SK-N-SH treated with all-trans-retinoic acid at 6 μM for 48 hours (cell line): Measurements from ENCODE around the gene RECK.
A peak's percentile ranks its signal among the peaks of the same experiment; 100 is the strongest.

Experiments used
- ATAC-seq: fragments of 200-7000 bp; cut with Tn5 transposase; 3 replicates; pipeline ENCODE4 v1.9.1; 2020; ENCODE audit warnings: mild to moderate bottlenecking, moderate library complexity
- ARNTL ChIP-seq: fragments of 450-650 bp; formaldehyde crosslinking; IDR thresholded peaks from 2 replicates; pipeline ENCODE4 v1.5.0; 2020; ENCODE audit warnings: low read depth, mild to moderate bottlenecking, moderate library complexity, borderline replicate concordance
- CSDC2 ChIP-seq: fragments of 250-450 bp; sonication (Bioruptor Pico); IDR thresholded peaks from 2 replicates; pipeline ENCODE4 v1.5.0; 2020; ENCODE audit warnings: mild to moderate bottlenecking, moderate library complexity
- CSRNP3 ChIP-seq: fragments of 250-450 bp; sonication (Bioruptor Pico); IDR thresholded peaks from 2 replicates; pipeline ENCODE4 v1.5.1; 2021; ENCODE audit warnings: mild to moderate bottlenecking, moderate library complexity
- ISL1 ChIP-seq: fragments of 250-450 bp; sonication (Bioruptor Pico); IDR thresholded peaks from 2 replicates; pipeline ENCODE4 v2.1.2; 2022; ENCODE audit warnings: mild to moderate bottlenecking, moderate library complexity
- PATZ1 ChIP-seq: fragments of 250-450 bp; sonication (Bioruptor Pico); IDR thresholded peaks from 2 replicates; pipeline ENCODE4 v1.8.0; 2020; ENCODE audit warnings: mild to moderate bottlenecking, moderate library complexity, borderline replicate concordance
- PPARA ChIP-seq: fragments of 250-450 bp; sonication (Bioruptor Pico); IDR thresholded peaks from 2 replicates; pipeline ENCODE4 v1.5.0; 2020; ENCODE audit warnings: mild to moderate bottlenecking, borderline replicate concordance
- RARB ChIP-seq: fragments of 250-450 bp; sonication (Bioruptor Pico); IDR thresholded peaks from 2 replicates; pipeline ENCODE4 v1.8.0; 2021; ENCODE audit warnings: mild to moderate bottlenecking, moderate library complexity
- SNAI2 ChIP-seq: fragments of 250-450 bp; sonication (Bioruptor Pico); IDR thresholded peaks from 2 replicates; pipeline ENCODE4 v1.5.0; 2020; ENCODE audit warnings: mild to moderate bottlenecking, moderate library complexity
- TCF4 ChIP-seq: fragments of 250-450 bp; sonication (Bioruptor Pico); IDR thresholded peaks from 2 replicates; pipeline ENCODE4 v1.8.0; 2021; ENCODE audit warnings: mild to moderate bottlenecking, moderate library complexity, borderline replicate concordance
- TOX ChIP-seq: fragments of 250-450 bp; sonication (Bioruptor Pico); IDR thresholded peaks from 2 replicates; pipeline ENCODE4 v1.8.0; 2021; ENCODE audit warnings: mild to moderate bottlenecking, moderate library complexity, borderline replicate concordance
- ZC3H10 ChIP-seq: fragments of 250-450 bp; sonication (Bioruptor Pico); IDR thresholded peaks from 2 replicates; pipeline ENCODE4 v1.5.1; 2021; ENCODE audit warnings: mild to moderate bottlenecking, moderate library complexity
- ZFP3 ChIP-seq: fragments of 250-450 bp; sonication (Bioruptor Pico); IDR thresholded peaks from 2 replicates; pipeline ENCODE4 v1.5.0; 2020; ENCODE audit warnings: mild to moderate bottlenecking, moderate library complexity
- ZFP30 ChIP-seq: fragments of 450-650 bp; formaldehyde crosslinking; IDR thresholded peaks from 2 replicates; pipeline ENCODE4 v1.5.0; 2022; ENCODE audit warnings: mild to moderate bottlenecking, moderate library complexity
- ZNF565 ChIP-seq: fragments of 450-650 bp; formaldehyde crosslinking; conservative IDR thresholded peaks from 2 replicates; pipeline ENCODE4 v1.5.0; 2020; ENCODE audit warnings: low read depth, mild to moderate bottlenecking, moderate library complexity
- ZNF70 ChIP-seq: fragments of 450-650 bp; formaldehyde crosslinking; IDR thresholded peaks from 2 replicates; pipeline ENCODE4 v1.5.0; 2020; ENCODE audit warnings: mild to moderate bottlenecking, moderate library complexity
- ZNF8 ChIP-seq: fragments of 450-650 bp; formaldehyde crosslinking; IDR thresholded peaks from 2 replicates; pipeline ENCODE4 v1.5.0; 2020; ENCODE audit warnings: mild to moderate bottlenecking, moderate library complexity
- TF ChIP-seq, protein P1 (sequence below): fragments of 250-450 bp; sonication (Bioruptor Pico); IDR thresholded peaks from 2 replicates; pipeline ENCODE4 v1.5.0; 2020; ENCODE audit warnings: mild to moderate bottlenecking, moderate library complexity

RECK gene

DNA sequence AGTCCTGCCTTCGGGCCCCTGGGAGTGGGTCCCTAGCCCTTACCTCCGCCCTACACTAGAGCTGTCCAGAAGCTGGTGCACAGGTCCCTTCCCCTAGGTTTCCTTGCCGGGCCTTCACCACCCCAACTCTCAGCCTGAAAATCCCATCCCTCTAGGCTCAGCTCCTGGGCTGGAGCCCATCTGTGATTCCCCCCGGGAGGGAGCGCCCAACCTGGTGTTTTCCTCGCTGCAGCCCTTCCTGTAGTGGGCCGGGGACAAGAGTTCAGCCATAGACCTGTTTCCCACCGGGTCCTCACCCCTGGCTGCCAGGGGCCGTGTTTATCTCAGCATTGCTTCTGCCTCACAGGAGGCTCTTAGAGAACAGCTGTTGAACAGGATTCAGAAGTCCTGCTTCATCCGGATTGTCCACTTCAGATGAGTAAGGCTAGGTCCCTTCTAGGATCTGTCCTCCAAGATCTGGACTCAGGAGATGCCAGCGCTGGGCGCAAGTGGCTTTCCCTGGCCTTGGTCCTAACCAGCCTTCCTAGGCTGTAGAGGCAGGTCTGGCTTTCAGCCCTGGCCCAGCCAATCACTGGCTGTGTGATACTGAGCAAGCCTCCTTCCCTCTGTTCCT lies 100.8 kb downstream of the RECK start:
- TF ChIP-seq TCF4 (CRISPR knock-in tag): no peak
- no peak for TF ChIP-seq RARB
- no peak for TF ChIP-seq ZNF565 (CRISPR knock-in tag)
- no peak for TF ChIP-seq CSRNP3
- TF ChIP-seq ZNF70: peak; percentile 70; the same call in 1 of the 2 replicates
- peak; percentile 21 for ATAC-seq

DNA sequence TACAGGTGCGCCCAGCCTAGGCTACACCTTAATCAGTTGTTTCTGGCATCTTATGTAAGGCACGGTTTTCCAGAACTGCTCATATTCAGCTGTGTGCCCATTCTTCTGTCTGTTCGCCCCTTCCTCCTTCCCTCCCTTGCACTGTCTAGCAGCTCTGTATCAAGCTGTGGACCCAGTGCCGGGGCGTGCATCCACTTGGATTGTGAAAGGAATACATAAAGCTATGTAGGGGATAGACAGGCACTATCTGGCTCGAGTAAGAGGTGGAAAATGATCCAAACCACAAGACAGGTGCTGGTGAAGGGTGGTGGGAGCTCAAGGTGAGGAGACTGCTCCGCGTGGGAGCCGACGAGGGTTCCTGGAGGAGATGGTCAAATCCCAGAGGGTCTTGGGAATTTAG lies 101.8 kb downstream of the RECK start:
- ATAC-seq: no peak
- TF ChIP-seq PPARA (CRISPR knock-in tag): no peak

- no peak for TF ChIP-seq ZNF70
- no peak for TF ChIP-seq CSRNP3
- no peak for TF ChIP-seq ZC3H10 (CRISPR knock-in tag)
- TF ChIP-seq RARB: no peak
- TF ChIP-seq ZNF8 (CRISPR knock-in tag): no peak
- TF ChIP-seq, protein P1, sequence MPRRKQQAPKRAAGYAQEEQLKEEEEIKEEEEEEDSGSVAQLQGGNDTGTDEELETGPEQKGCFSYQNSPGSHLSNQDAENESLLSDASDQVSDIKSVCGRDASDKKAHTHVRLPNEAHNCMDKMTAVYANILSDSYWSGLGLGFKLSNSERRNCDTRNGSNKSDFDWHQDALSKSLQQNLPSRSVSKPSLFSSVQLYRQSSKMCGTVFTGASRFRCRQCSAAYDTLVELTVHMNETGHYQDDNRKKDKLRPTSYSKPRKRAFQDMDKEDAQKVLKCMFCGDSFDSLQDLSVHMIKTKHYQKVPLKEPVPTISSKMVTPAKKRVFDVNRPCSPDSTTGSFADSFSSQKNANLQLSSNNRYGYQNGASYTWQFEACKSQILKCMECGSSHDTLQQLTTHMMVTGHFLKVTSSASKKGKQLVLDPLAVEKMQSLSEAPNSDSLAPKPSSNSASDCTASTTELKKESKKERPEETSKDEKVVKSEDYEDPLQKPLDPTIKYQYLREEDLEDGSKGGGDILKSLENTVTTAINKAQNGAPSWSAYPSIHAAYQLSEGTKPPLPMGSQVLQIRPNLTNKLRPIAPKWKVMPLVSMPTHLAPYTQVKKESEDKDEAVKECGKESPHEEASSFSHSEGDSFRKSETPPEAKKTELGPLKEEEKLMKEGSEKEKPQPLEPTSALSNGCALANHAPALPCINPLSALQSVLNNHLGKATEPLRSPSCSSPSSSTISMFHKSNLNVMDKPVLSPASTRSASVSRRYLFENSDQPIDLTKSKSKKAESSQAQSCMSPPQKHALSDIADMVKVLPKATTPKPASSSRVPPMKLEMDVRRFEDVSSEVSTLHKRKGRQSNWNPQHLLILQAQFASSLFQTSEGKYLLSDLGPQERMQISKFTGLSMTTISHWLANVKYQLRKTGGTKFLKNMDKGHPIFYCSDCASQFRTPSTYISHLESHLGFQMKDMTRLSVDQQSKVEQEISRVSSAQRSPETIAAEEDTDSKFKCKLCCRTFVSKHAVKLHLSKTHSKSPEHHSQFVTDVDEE (CRISPR knock-in tag): no peak
- ATAC-seq: no peak
These were observed 102.2 kb downstream of the RECK start for GRCh38 chr9:36138901-36139300.

DNA sequence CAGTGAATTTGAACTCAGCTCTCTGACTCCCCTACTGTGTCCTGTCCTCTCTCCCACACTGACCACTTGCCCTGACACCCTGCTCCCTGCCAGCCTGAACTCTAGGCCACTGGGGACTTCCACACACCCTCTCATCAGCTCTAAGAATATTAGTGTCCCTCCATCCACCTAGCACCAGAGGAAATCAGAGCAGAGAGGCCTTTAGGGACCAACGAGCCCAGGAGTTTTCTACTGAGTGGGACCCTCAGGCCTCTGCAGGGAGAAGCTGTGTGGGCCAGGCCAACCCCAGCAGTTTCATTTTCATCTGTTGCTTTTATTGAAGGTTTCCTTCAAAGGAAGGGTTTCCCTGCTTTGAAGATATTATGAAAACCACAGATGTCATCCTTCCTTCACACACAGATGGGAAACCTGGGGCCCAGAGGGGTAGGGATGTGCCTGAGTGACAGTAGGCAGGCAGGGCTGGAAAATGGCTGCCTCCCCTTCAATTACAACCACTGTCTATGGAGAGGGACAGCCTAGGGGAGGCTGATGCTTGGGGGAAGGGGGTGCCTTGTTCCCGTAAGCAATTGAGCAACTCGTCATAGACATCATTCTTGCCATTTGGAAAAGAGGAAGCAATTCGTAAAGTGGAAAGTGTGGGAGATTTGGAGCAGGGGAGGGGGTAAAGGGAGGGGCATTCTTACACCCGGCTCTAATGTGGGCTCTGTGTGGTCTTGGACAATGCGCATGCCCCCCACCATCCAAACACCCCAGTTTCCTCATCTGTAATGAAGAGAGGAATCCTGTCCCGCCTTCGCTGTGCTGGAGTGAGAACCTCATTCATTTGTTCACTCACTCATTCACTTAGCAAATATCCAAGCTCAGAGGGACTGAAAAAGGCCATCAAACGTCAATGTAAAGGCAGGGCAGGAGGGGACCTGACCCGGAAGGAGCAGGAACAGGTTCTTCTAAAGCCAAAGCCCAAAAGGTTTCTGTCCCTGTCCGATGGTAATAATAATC lies 103.7 kb downstream of the RECK start:
- TF ChIP-seq ISL1 (CRISPR knock-in tag): no peak
- TF ChIP-seq ZC3H10 (CRISPR knock-in tag): no peak
- TF ChIP-seq TOX: no peak
- no peak for TF ChIP-seq RARB
- TF ChIP-seq ARNTL (CRISPR knock-in tag): no peak
- TF ChIP-seq ZFP30 (CRISPR knock-in tag): no peak
- no peak for TF ChIP-seq CSRNP3
- no peak for TF ChIP-seq ZFP3 (CRISPR knock-in tag)
- no peak for TF ChIP-seq ZNF565 (CRISPR knock-in tag)
- TF ChIP-seq CSDC2 (CRISPR knock-in tag): no peak
- no peak for TF ChIP-seq TCF4 (CRISPR knock-in tag)
- no peak for TF ChIP-seq PPARA (CRISPR knock-in tag)
- TF ChIP-seq ZNF8 (CRISPR knock-in tag): no peak
- no peak for TF ChIP-seq SNAI2 (CRISPR knock-in tag)
- ATAC-seq: no peak

- TF ChIP-seq CSRNP3: no peak
- TF ChIP-seq, protein P1 (CRISPR knock-in tag): no peak
- TF ChIP-seq ZNF70: no peak
- TF ChIP-seq ZC3H10 (CRISPR knock-in tag): no peak
- no peak for TF ChIP-seq PATZ1 (CRISPR knock-in tag)
- no peak for TF ChIP-seq ZFP3 (CRISPR knock-in tag)
- TF ChIP-seq ZNF8 (CRISPR knock-in tag): no peak
- no peak for TF ChIP-seq CSDC2 (CRISPR knock-in tag)
- ATAC-seq: peak; percentile 52; the same call in 2 of the 3 replicates
These were observed 104.6 kb downstream of the RECK start for GRCh38 chr9:36141288-36141687.
